H1 (cell line): ENCODE data around the gene TEKTIP1. TPM values are rescaled to one million over a fixed set of nuclear protein-coding genes. Genes with fewer than 3 reads are reported as not detected.

Source experiments
- CTCF ChIA-PET: fragments of 300-600 bp; sonication (Branson Sonifier 250); formaldehyde crosslinking; loops from one replicate; lab custom pipeline; 2021; ENCODE audit not compliant: partially characterized antibody; lab: Charles Lee
- POLR2A ChIA-PET: fragments of 300-600 bp; sonication (Branson Sonifier 250); formaldehyde crosslinking; loops from one replicate; lab custom pipeline; 2021; ENCODE audit warnings: inconsistent platforms; ENCODE audit not compliant: partially characterized antibody; lab: Charles Lee
- DNase-seq, 2 experiments: peaks; one replicate each; pipeline versions ENCODE4 v3.0.0 to v3.0.0-alpha.2; 2010 to 2022; ENCODE audit warnings: low spot score in 2 of 2, low read depth in 1 of 2, mixed read lengths in 1 of 2
- FAIRE-seq: peaks from 2 replicates; lab custom pipeline; 2011; peaks lifted over from hg19 to GRCh38; lab: Jason Lieb, UNC
- H2AFZ ChIP-seq: 2 replicates; pipeline ENCODE4 v1.8.1; 2012; ENCODE audit warnings: low read length, inconsistent platforms
- H2AK5ac ChIP-seq: 2 replicates; pipeline ENCODE4 v1.6.1; 2013; ENCODE audit warnings: low read depth, low read length
- H2BK120ac ChIP-seq: replicated peaks from 2 replicates; pipeline ENCODE3; 2013; ENCODE audit warnings: low read depth, low read length, inconsistent platforms
- H2BK12ac ChIP-seq: 2 replicates; pipeline ENCODE4 v1.6.1; 2013; ENCODE audit warnings: low read depth, low read length
- H2BK15ac ChIP-seq: 2 replicates; pipeline ENCODE4 v1.6.1; 2013; ENCODE audit warnings: low read length
- H2BK20ac ChIP-seq: 2 replicates; pipeline ENCODE4 v1.6.1; 2013; ENCODE audit warnings: low read length
- H2BK5ac ChIP-seq: 2 replicates; pipeline ENCODE4 v1.6.1; 2013; ENCODE audit warnings: low read depth, low read length
- H3K14ac ChIP-seq: 2 replicates; pipeline ENCODE4 v1.6.1; 2013; ENCODE audit warnings: inconsistent platforms; ENCODE audit not compliant: insufficient read length
- H3K18ac ChIP-seq: 2 replicates; pipeline ENCODE4 v1.6.1; 2013; ENCODE audit warnings: low read length; ENCODE audit errors: extremely low read depth
- H3K23ac ChIP-seq: 2 replicates; pipeline ENCODE4 v1.6.1; 2013; ENCODE audit warnings: inconsistent platforms; ENCODE audit not compliant: insufficient read length
- H3K23me2 ChIP-seq: 2 replicates; pipeline ENCODE4 v1.6.1; 2013; ENCODE audit warnings: low read depth, low read length
- H3K27ac ChIP-seq: 2 replicates; pipeline ENCODE4 v1.6.1; 2011; ENCODE audit warnings: low read depth, low read length, inconsistent platforms
- H3K27me3 ChIP-seq, 4 experiments: replicated peaks in 1 of 4; 1 replicate in 1 of 4; 2 replicates in 3 of 4; pipeline versions ENCODE4 v1.6.1 to v1.8.1; 2011 to 2013; ENCODE audit warnings: low read length in 3 of 4, mild to moderate bottlenecking in 3 of 4, inconsistent platforms in 2 of 4, mixed read lengths in 2 of 4, moderate library complexity in 1 of 4; ENCODE audit not compliant: control insufficient read depth in 3 of 4, insufficient read depth in 3 of 4; ENCODE audit errors: extremely low read depth in 1 of 4
- H3K36me3 ChIP-seq, 4 experiments: 2 replicates each; pipeline versions ENCODE4 v1.6.1 to v1.8.1; 2011 to 2013; ENCODE audit warnings: mild to moderate bottlenecking in 4 of 4, low read length in 3 of 4, moderate library complexity in 2 of 4, control low read depth in 1 of 4, inconsistent platforms in 1 of 4; ENCODE audit not compliant: insufficient read depth in 4 of 4, control insufficient read depth in 2 of 4
- H3K4ac ChIP-seq: replicated peaks from 2 replicates; pipeline ENCODE3; 2013; ENCODE audit warnings: low read length, low read depth, mixed read lengths, inconsistent platforms; ENCODE audit not compliant: insufficient read length
- H3K4me1 ChIP-seq, 4 experiments: replicated peaks in 1 of 4; 1 replicate in 1 of 4; 2 replicates in 3 of 4; pipeline versions ENCODE4 v1.6.1 to v1.8.1; 2011 to 2013; ENCODE audit warnings: low read length in 3 of 4, inconsistent platforms in 2 of 4, mixed read lengths in 1 of 4; ENCODE audit not compliant: insufficient read depth in 4 of 4, control insufficient read depth in 3 of 4
- H3K4me2 ChIP-seq, 2 experiments: 2 replicates each; pipeline versions ENCODE4 v1.6.1 to v1.8.1; 2011 to 2013; ENCODE audit warnings: low read depth in 2 of 2, low read length in 2 of 2, control low read depth in 1 of 2, inconsistent platforms in 1 of 2, mild to moderate bottlenecking in 1 of 2; ENCODE audit not compliant: insufficient read depth in 1 of 2
- H3K4me3 ChIP-seq, 4 experiments: fragments of 200-600, 300-600 bp in 1 of 4; sonication (generic), shearing (Covaris generic), sonication (Bioruptor Twin) in 1 of 4; 2 replicates each; pipeline versions ENCODE4 v1.5.1 to v1.8.1; 2011 to 2016; ENCODE audit warnings: low read length in 4 of 4, low read depth in 3 of 4, control low read depth in 2 of 4, inconsistent platforms in 2 of 4, mild to moderate bottlenecking in 2 of 4, mixed read lengths in 1 of 4, moderate library complexity in 1 of 4; ENCODE audit not compliant: insufficient read depth in 2 of 4; ENCODE audit errors: extremely low read depth in 1 of 4
- H3K56ac ChIP-seq: replicated peaks from 2 replicates; pipeline ENCODE3; 2013; ENCODE audit warnings: low read depth, mild to moderate bottlenecking, mixed read lengths, low read length, inconsistent platforms; ENCODE audit not compliant: insufficient read length
- H3K79me1 ChIP-seq: 2 replicates; pipeline ENCODE4 v1.6.1; 2013; ENCODE audit warnings: low read depth, low read length, control low read depth
- H3K79me2 ChIP-seq, 2 experiments: 2 replicates each; pipeline versions ENCODE4 v1.6.1 to v1.8.1; 2012 to 2013; ENCODE audit warnings: low read length in 2 of 2, mild to moderate bottlenecking in 2 of 2, inconsistent platforms in 1 of 2; ENCODE audit not compliant: insufficient read depth in 2 of 2, control insufficient read depth in 1 of 2
- H3K9ac ChIP-seq, 4 experiments: replicated peaks in 1 of 4; 1 replicate in 1 of 4; 2 replicates in 3 of 4; pipeline versions ENCODE4 v1.6.1 to v1.8.1; 2011 to 2013; ENCODE audit warnings: low read depth in 3 of 4, low read length in 3 of 4, control low read depth in 2 of 4, mild to moderate bottlenecking in 2 of 4, moderate library complexity in 2 of 4, inconsistent platforms in 1 of 4; ENCODE audit errors: extremely low read depth in 1 of 4
- H3K9me3 ChIP-seq, 2 experiments: 2 replicates each; pipeline versions ENCODE4 v1.6.1 to v1.8.1; 2012 to 2013; ENCODE audit warnings: mild to moderate bottlenecking in 2 of 2, moderate library complexity in 2 of 2, control low read depth in 1 of 2, inconsistent platforms in 1 of 2, low read depth in 1 of 2, low read length in 1 of 2, mixed read lengths in 1 of 2; ENCODE audit not compliant: insufficient read depth in 2 of 2
- H4K20me1 ChIP-seq, 2 experiments: replicated peaks in 1 of 2; 2 replicates each; pipeline versions ENCODE3 to v1.8.1; 2011 to 2013; ENCODE audit warnings: inconsistent platforms in 2 of 2, low read length in 2 of 2, mild to moderate bottlenecking in 1 of 2; ENCODE audit not compliant: insufficient read depth in 2 of 2, control insufficient read depth in 1 of 2
- H4K5ac ChIP-seq: 2 replicates; pipeline ENCODE4 v1.6.1; 2013; ENCODE audit warnings: low read length, low read depth, mixed read lengths, inconsistent platforms; ENCODE audit not compliant: insufficient read length
- H4K8ac ChIP-seq: 2 replicates; pipeline ENCODE4 v1.8.0; 2013; ENCODE audit warnings: mild to moderate bottlenecking, moderate library complexity, low read length, inconsistent platforms; ENCODE audit not compliant: insufficient read depth; ENCODE audit errors: extremely low read depth
- H4K91ac ChIP-seq: replicated peaks from 2 replicates; pipeline ENCODE3; 2013; ENCODE audit warnings: low read length, mixed read lengths, inconsistent platforms; ENCODE audit not compliant: insufficient read length
- WGBS, 2 experiments: shearing (Covaris generic) in 1 of 2; methylation state at CpG; one replicate each; pipeline versions ENCODE4 v1.1.6 to v1.1.7; 2013 to 2015; ENCODE audit warnings: low lambda C conversion rate in 2 of 2, mixed read lengths in 2 of 2, inconsistent platforms in 1 of 2, low coverage in 1 of 2, missing lambda C conversion rate in 1 of 2; ENCODE audit not compliant: insufficient replicate concordance in 2 of 2, insufficient coverage in 1 of 2, insufficient read length in 1 of 2; ENCODE audit errors: extremely low coverage in 1 of 2, missing lambda C conversion rate in 1 of 2; 5-methylcytosine and 5-hydroxymethylcytosine counted together
- polyA plus RNA-seq, 7 experiments: library from polyadenylated mRNA; depleted of rRNA in 3 of 7; stranded (reverse) in 5 of 7; unstranded in 2 of 7; fragments of >200 nt in 5 of 7; fragments of 200-250 nt in 2 of 7; gene quantifications; 1 replicate in 5 of 7; 2 replicates in 1 of 7; 4 replicates in 1 of 7; pipeline versions ENCODE4 v1.2.1 to v1.2.3, GENCODE V29; 2011 to 2013; ENCODE audit warnings: missing spikeins in 2 of 7, mixed read lengths in 2 of 7
- total RNA-seq: library from RNA; stranded (reverse); fragmentation: NEBNext Ultra II Directional; extraction: Animal tissue kit (Norgen Biotek cat#: 25700); gene quantifications from 2 replicates; pipeline ENCODE4 v1.2.1, GENCODE V29; 2021

Gene TEKTIP1
- total and polyA plus RNA-seq, 2 of the 8 experiments (the other 6 are each of a cell fraction or from before 2014, with no cell fraction given), result 1.1 TPM; not detected in 1

DNA sequence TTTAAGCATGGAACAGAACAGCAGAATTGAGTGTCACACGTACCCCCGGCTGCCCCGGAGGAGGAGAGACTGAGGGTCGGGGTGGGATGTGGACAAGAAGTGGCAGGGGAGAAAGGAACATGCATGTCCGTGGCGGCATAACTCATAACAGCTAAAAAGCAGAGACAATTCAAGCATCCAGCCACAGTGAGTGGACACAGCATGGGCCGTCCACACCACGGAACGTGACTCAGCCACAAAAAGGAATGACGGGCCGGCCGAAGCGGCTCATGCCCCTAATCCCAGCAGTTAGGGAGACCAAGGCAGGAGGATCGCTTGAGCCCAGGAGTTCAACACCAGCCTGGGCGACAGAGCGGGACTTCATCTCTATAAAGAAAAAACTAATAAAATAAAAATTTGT is 46.1 kb upstream of the TEKTIP1 start:
- no peak overlapping the region for H2BK120ac ChIP-seq
- peaks cover 4 to 30% (median 16%) of the 10 kb centered on the region in 4 experiments; a peak in 7 of 8 replicates for H3K36me3 ChIP-seq
- no peak overlapping the region for H2BK20ac ChIP-seq
- H2BK15ac ChIP-seq, result no peak overlapping the region
- H3K9ac ChIP-seq, result no peak overlapping the region
- POLR2A ChIA-PET, result interaction anchor here (2.2 kb wide), 1 partner anchor 7 kb away, joined by 9 read pairs; no protein-coding TSS in a partner anchor
- H4K91ac ChIP-seq, result no peak overlapping the region
- no peak overlapping the region for H3K4ac ChIP-seq
- H4K8ac ChIP-seq, result no peak overlapping the region
- no peak overlapping the region for H2AFZ ChIP-seq
- DNase-seq (no peak), FAIRE-seq (no peak)
- H3K4me1 ChIP-seq, result no peaks in the 10 kb centered on the region
- H3K4me3 ChIP-seq, result no peak overlapping the region
- no peak overlapping the region for H3K4me2 ChIP-seq
- H3K23me2 ChIP-seq, result no peaks in the 10 kb centered on the region; the same call in 1 of the 2 replicates
- no peak overlapping the region for H2AK5ac ChIP-seq
- H3K79me2 ChIP-seq, result peaks cover 0 to 7% of the 10 kb centered on the region in 2 experiments; a peak in 2 of 4 replicates
- no peak overlapping the region for H2BK12ac ChIP-seq
- H3K79me1 ChIP-seq, result no peaks in the 10 kb centered on the region; the same call in none of the 2 replicates
- H3K18ac ChIP-seq, result no peak overlapping the region
- H3K14ac ChIP-seq, result no peak overlapping the region
- no peak overlapping the region for H3K27ac ChIP-seq
- H2BK5ac ChIP-seq, result no peak overlapping the region
- no peak overlapping the region for H4K5ac ChIP-seq
- H3K27me3 ChIP-seq, result no peaks in the 10 kb centered on the region
- no peaks in the 10 kb centered on the region for H3K9me3 ChIP-seq
- H3K56ac ChIP-seq, result no peak overlapping the region
- 91% methylated on average over 16 of the region's 16 CpGs; no CpG with 5 or more reads in 1 of the 2 experiments for WGBS, 2 experiments
- CTCF ChIA-PET, result interaction anchor here (1.9 to 2.5 kb wide), 2 partner anchors 9 to 13 kb away, joined by 9 to 30 read pairs; partner anchors contain the start of genes SMIM24 and SMIM44
- no peak overlapping the region for H3K23ac ChIP-seq
- peaks cover 1 to 10% of the 10 kb centered on the region in 2 experiments for H4K20me1 ChIP-seq
